ENCODE results near the gene STPG1.

GRCh38 chr1:24363994-24364393 is 49.6 kb downstream of the STPG1 start:
- TF ChIP-seq ZBTB7A (CRISPR knock-in tag; IDR thresholded peaks at IDR 0.05) (no peak), SMARCC2 (IDR thresholded peaks at IDR 0.05) (no peak), CCAR2 (optimal IDR thresholded peaks at IDR 0.05; ENCODE audit: low read depth, low read length) (no peak), ZBTB43 (CRISPR knock-in tag; conservative IDR thresholded peaks at IDR 0.05) (no peak), ZBTB1 (CRISPR knock-in tag; IDR thresholded peaks at IDR 0.05; ENCODE audit: borderline replicate concordance) (no peak), SIN3A (IDR thresholded peaks at IDR 0.05; ENCODE audit: borderline replicate concordance, low read depth, low read length) (no peak), TAF1 (CRISPR knock-in tag; IDR thresholded peaks at IDR 0.05) (no peak), AFF4 (CRISPR knock-in tag; IDR thresholded peaks at IDR 0.05) (no peak), POLR2AphosphoS5 (IDR thresholded peaks at IDR 0.05; ENCODE audit: low read depth, low read length) (no peak)

Data from HepG2 (cell line).